DND-41 (cell line): ENCODE data around the gene SNAPIN.

Experiments used
- EZH2 ChIP-seq: IDR thresholded peaks from 3 replicates; pipeline ENCODE4 v1.6.1; 2012; ENCODE audit warnings: borderline replicate concordance, low read depth, mild to moderate bottlenecking, moderate library complexity, low read length, inconsistent platforms; ENCODE audit not compliant: severe bottlenecking
- TF ChIP-seq, protein P1 (sequence below): IDR thresholded peaks from 2 replicates; pipeline ENCODE4 v1.5.1; 2012; ENCODE audit warnings: borderline replicate concordance, low read length, moderate library complexity, mild to moderate bottlenecking; ENCODE audit not compliant: poor library complexity, severe bottlenecking; ENCODE audit errors: extremely low read depth

- TF ChIP-seq, protein P1, sequence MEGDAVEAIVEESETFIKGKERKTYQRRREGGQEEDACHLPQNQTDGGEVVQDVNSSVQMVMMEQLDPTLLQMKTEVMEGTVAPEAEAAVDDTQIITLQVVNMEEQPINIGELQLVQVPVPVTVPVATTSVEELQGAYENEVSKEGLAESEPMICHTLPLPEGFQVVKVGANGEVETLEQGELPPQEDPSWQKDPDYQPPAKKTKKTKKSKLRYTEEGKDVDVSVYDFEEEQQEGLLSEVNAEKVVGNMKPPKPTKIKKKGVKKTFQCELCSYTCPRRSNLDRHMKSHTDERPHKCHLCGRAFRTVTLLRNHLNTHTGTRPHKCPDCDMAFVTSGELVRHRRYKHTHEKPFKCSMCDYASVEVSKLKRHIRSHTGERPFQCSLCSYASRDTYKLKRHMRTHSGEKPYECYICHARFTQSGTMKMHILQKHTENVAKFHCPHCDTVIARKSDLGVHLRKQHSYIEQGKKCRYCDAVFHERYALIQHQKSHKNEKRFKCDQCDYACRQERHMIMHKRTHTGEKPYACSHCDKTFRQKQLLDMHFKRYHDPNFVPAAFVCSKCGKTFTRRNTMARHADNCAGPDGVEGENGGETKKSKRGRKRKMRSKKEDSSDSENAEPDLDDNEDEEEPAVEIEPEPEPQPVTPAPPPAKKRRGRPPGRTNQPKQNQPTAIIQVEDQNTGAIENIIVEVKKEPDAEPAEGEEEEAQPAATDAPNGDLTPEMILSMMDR, result no peak
- no peak for TF ChIP-seq EZH2
Measured at GRCh38 chr1:153643816-153644215, 14.7 kb upstream of the SNAPIN start.
